HCT116 (cell line): ENCODE results near the gene NDUFA8. TPM values are rescaled to one million over a fixed set of nuclear protein-coding genes. Genes with fewer than 3 reads are reported as not detected.

Experiments
- ATAC-seq: fragments of 200-7000 bp; cut with Tn5 transposase; 2 replicates; pipeline ENCODE4 v1.9.1; 2020; ENCODE audit warnings: mild to moderate bottlenecking, moderate library complexity
- BruUV-seq: library from RNA; stranded (reverse); fragments of 400-500 nt; replicated peaks from 2 replicates; lab custom pipeline; 2021; lab: Mats Ljungman, UMichigan
- CTCF ChIA-PET: fragments of 300-600 bp; sonication (Branson Sonifier 250); formaldehyde crosslinking; loops from one replicate; lab custom pipeline; 2021; ENCODE audit warnings: antibody characterized with exemption; lab: Charles Lee
- POLR2A ChIA-PET: fragments of 300-600, 350-600 bp; sonication (Branson Sonifier 250); formaldehyde crosslinking; loops from one replicate; lab custom pipeline; 2021; ENCODE audit warnings: antibody characterized with exemption; lab: Charles Lee
- RAD21 ChIA-PET, 2 experiments: fragments of 300-600 bp; sonication (Branson Sonifier 250); formaldehyde crosslinking; loops; one replicate each; lab custom pipeline; 2023; ENCODE audit warnings: low total read pairs in 2 of 2; ENCODE audit not compliant: uncharacterized antibody in 2 of 2, unreplicated experiment in 2 of 2, low non-redundant PET in 1 of 2; lab: Charles Lee
- DNase-seq: peaks from one replicate; pipeline ENCODE4 v3.0.0-alpha.2; 2010; ENCODE audit warnings: low read depth, low spot score
- H2AFZ ChIP-seq: fragments of 200-600 bp; shearing (Covaris generic), sonication (generic); 2 replicates; pipeline ENCODE4 v1.6.1; 2017; ENCODE audit warnings: low read depth, mixed run types, mixed read lengths, antibody characterized with exemption, low read length; ENCODE audit not compliant: poor library complexity, severe bottlenecking
- H3K27ac ChIP-seq: 2 replicates; pipeline ENCODE4 v1.5.1; 2012; ENCODE audit warnings: low read depth, low read length
- H3K27me3 ChIP-seq: fragments of 200-600 bp; sonication (generic); 2 replicates; pipeline ENCODE4 v1.6.1; 2016; ENCODE audit warnings: mixed run types, low read length, mixed read lengths; ENCODE audit not compliant: insufficient read depth
- H3K36me3 ChIP-seq, 2 experiments: fragments of 200-500 bp in 1 of 2; fragments of 200-600 bp in 1 of 2; sonication (Bioruptor generic) in 1 of 2; sonication (generic) in 1 of 2; 2 replicates each; pipeline versions ENCODE4 v1.5.1 to v1.6.1; 2014 to 2016; ENCODE audit warnings: low read length in 2 of 2, inconsistent platforms in 1 of 2, mixed read lengths in 1 of 2, mixed run types in 1 of 2; ENCODE audit not compliant: insufficient read depth in 2 of 2, control insufficient read depth in 1 of 2
- H3K4me1 ChIP-seq, 2 experiments: fragments of 200-600 bp in 1 of 2; sonication (generic) in 1 of 2; 2 replicates each; pipeline versions ENCODE4 v1.5.1 to v1.6.1; 2012 to 2017; ENCODE audit warnings: low read length in 2 of 2, inconsistent platforms in 1 of 2, mild to moderate bottlenecking in 1 of 2, mixed read lengths in 1 of 2, mixed run types in 1 of 2, moderate library complexity in 1 of 2; ENCODE audit not compliant: insufficient read depth in 2 of 2, control insufficient read depth in 1 of 2
- H3K4me2 ChIP-seq: fragments of 200-600 bp; sonication (generic); 2 replicates; pipeline ENCODE4 v1.6.1; 2017; ENCODE audit warnings: mixed run types, low read length, mixed read lengths
- H3K4me3 ChIP-seq, 2 experiments: fragments of 200-600 bp in 1 of 2; sonication (generic) in 1 of 2; replicated peaks in 1 of 2; 2 replicates each; pipeline ENCODE4 v1.5.1; 2011 to 2016; ENCODE audit warnings: low read length in 2 of 2, control low read depth in 1 of 2, low read depth in 1 of 2, mild to moderate bottlenecking in 1 of 2, mixed read lengths in 1 of 2, mixed run types in 1 of 2
- H3K79me2 ChIP-seq: fragments of 200-600 bp; sonication (generic); 2 replicates; pipeline ENCODE4 v1.6.1; 2017; ENCODE audit warnings: mild to moderate bottlenecking, mixed run types, low read length, moderate library complexity, mixed read lengths; ENCODE audit not compliant: insufficient read depth
- H3K9ac ChIP-seq: fragments of 200-600 bp; sonication (generic); 2 replicates; pipeline ENCODE4 v1.6.1; 2016; ENCODE audit warnings: low read length, mixed read lengths
- H3K9me2 ChIP-seq: fragments of 200-600 bp; sonication (generic), shearing (Covaris generic); 2 replicates; pipeline ENCODE4 v1.6.1; 2017; ENCODE audit warnings: mixed run types, mild to moderate bottlenecking, moderate library complexity; ENCODE audit not compliant: insufficient read depth
- H3K9me3 ChIP-seq, 2 experiments: fragments of 200-500 bp in 1 of 2; fragments of 200-600 bp in 1 of 2; sonication (Bioruptor generic) in 1 of 2; sonication (generic) in 1 of 2; 2 replicates each; pipeline ENCODE4 v1.6.1; 2014 to 2017; ENCODE audit warnings: low read length in 2 of 2, mixed read lengths in 2 of 2, inconsistent platforms in 1 of 2, low read depth in 1 of 2, mild to moderate bottlenecking in 1 of 2, mixed run types in 1 of 2, moderate library complexity in 1 of 2; ENCODE audit not compliant: control insufficient read depth in 1 of 2, insufficient read depth in 1 of 2
- H4K20me1 ChIP-seq: fragments of 200-600 bp; sonication (generic), shearing (Covaris generic); 2 replicates; pipeline ENCODE4 v1.6.1; 2017; ENCODE audit warnings: mixed run types, mild to moderate bottlenecking, moderate library complexity; ENCODE audit not compliant: insufficient read depth
- CBX3 ChIP-seq: IDR thresholded peaks from 2 replicates; pipeline ENCODE4 v1.6.1; 2012; ENCODE audit warnings: low read depth
- CEBPB ChIP-seq: IDR thresholded peaks from 2 replicates; pipeline ENCODE4 v1.6.1; 2012; ENCODE audit warnings: low read depth
- EGR1 ChIP-seq: IDR thresholded peaks from 2 replicates; pipeline ENCODE4 v1.6.1; 2012; ENCODE audit warnings: low read depth
- EZH2 ChIP-seq: fragments of 200-600 bp; sonication (generic); IDR thresholded peaks from 2 replicates; pipeline ENCODE4 v1.6.1; 2017; ENCODE audit warnings: antibody characterized with exemption, mixed run types
- FOSL1 ChIP-seq: IDR thresholded peaks from 2 replicates; pipeline ENCODE4 v1.6.1; 2012; ENCODE audit warnings: low read depth
- SIN3A ChIP-seq: IDR thresholded peaks from 2 replicates; pipeline ENCODE4 v1.6.1; 2012; ENCODE audit warnings: low read depth
- SP1 ChIP-seq: IDR thresholded peaks from 2 replicates; pipeline ENCODE4 v1.6.1; 2012; ENCODE audit warnings: low read depth
- SRF ChIP-seq: IDR thresholded peaks from 2 replicates; pipeline ENCODE4 v1.6.1; 2012; ENCODE audit warnings: low read depth
- TCF7L2 ChIP-seq: IDR thresholded peaks from 2 replicates; pipeline ENCODE4 v1.7.0; 2011; ENCODE audit warnings: borderline replicate concordance, inconsistent platforms; ENCODE audit not compliant: insufficient read depth, insufficient read length; ENCODE audit errors: extremely low read depth
- intact Hi-C: fragments of 100-400 bp; cut with micrococcal nuclease; formaldehyde crosslinking; loops from 2 replicates; pipeline ENCODE4 v1.10.0; 2022
- total RNA-seq: library from RNA; stranded (reverse); gene quantifications from one replicate; pipeline ENCODE4 v1.2.1, GENCODE V29; 2021; ENCODE audit not compliant: unreplicated experiment
- TF ChIP-seq, protein P1 (sequence below): IDR thresholded peaks from 2 replicates; pipeline ENCODE4 v1.6.1; 2012
- TF ChIP-seq, protein P2 (sequence below): IDR thresholded peaks from 2 replicates; pipeline ENCODE4 v1.6.1; 2012; ENCODE audit warnings: low read depth
- TF ChIP-seq, protein P3 (sequence below): IDR thresholded peaks from 2 replicates; pipeline ENCODE4 v1.6.1; 2011; ENCODE audit warnings: mild to moderate bottlenecking, low read length, moderate library complexity; ENCODE audit not compliant: insufficient replicate concordance; ENCODE audit errors: extremely low read depth

The NDUFA8 gene
- total RNA-seq, 1 experiment from 2014 or later: 84.5 TPM

DNA sequence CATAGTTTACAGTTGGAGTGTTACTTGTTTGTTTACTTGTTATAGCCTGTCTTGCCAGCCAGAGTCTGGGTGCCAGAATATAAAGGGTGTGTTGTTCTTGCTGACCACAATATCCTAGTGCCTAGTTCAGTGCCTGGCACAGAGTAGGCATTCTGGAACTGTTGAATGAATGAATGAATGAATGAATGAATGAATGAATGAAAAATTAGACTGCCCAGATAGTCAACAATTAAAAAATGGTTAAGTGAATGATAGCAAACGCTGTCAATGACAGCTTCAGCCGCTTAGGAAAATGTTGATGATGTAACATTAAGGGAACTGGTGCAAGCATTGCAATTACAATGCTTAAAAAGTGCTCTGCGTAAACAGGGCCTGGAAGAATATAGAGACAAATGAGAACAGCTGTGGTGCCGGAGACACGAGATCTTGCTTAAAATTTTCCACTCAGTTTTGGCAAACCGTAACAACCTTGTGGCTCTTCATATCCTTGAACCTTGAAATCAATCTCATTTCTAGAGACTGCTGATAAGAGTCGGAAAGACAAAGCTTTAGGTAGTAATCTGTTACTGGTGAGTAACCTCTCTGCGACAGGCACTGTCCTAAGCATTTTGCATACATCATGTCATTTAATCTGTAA is 61.8 kb downstream of the NDUFA8 start:
- no peak for ATAC-seq
- Histone ChIP-seq H3K36me3 (no peaks in the 10 kb centered on the region), H3K27ac (no peak overlapping the region), H3K9me2 (no peaks in the 10 kb centered on the region), H3K27me3 (no peaks in the 10 kb centered on the region), H4K20me1 (no peaks in the 10 kb centered on the region), H3K4me1 (peaks cover 4% of the 10 kb centered on the region in 2 experiments), H3K4me3 (no peak overlapping the region), H3K9ac (no peak overlapping the region), H3K4me2 (no peak overlapping the region), H2AFZ (no peak overlapping the region), H3K9me3 (no peaks in the 10 kb centered on the region), H3K79me2 (no peaks in the 10 kb centered on the region)
- BruUV-seq: no TSS peak
- CTCF ChIA-PET: interaction anchor here (1.7 to 6.4 kb wide), 6 partner anchors 18 to 355 kb away, joined by 4 to 169 read pairs (median 12); no protein-coding TSS in a partner anchor
- no peak for DNase-seq
- POLR2A ChIA-PET: no interaction called here
- RAD21 ChIA-PET: interaction anchor here (1.4 to 2.2 kb wide), 2 partner anchors 47 to 253 kb away, joined by 3 to 14 read pairs (median 14); no protein-coding TSS in a partner anchor
- TF ChIP-seq, protein P1, sequence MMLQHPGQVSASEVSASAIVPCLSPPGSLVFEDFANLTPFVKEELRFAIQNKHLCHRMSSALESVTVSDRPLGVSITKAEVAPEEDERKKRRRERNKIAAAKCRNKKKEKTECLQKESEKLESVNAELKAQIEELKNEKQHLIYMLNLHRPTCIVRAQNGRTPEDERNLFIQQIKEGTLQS: no peak
- TF ChIP-seq, protein P2, sequence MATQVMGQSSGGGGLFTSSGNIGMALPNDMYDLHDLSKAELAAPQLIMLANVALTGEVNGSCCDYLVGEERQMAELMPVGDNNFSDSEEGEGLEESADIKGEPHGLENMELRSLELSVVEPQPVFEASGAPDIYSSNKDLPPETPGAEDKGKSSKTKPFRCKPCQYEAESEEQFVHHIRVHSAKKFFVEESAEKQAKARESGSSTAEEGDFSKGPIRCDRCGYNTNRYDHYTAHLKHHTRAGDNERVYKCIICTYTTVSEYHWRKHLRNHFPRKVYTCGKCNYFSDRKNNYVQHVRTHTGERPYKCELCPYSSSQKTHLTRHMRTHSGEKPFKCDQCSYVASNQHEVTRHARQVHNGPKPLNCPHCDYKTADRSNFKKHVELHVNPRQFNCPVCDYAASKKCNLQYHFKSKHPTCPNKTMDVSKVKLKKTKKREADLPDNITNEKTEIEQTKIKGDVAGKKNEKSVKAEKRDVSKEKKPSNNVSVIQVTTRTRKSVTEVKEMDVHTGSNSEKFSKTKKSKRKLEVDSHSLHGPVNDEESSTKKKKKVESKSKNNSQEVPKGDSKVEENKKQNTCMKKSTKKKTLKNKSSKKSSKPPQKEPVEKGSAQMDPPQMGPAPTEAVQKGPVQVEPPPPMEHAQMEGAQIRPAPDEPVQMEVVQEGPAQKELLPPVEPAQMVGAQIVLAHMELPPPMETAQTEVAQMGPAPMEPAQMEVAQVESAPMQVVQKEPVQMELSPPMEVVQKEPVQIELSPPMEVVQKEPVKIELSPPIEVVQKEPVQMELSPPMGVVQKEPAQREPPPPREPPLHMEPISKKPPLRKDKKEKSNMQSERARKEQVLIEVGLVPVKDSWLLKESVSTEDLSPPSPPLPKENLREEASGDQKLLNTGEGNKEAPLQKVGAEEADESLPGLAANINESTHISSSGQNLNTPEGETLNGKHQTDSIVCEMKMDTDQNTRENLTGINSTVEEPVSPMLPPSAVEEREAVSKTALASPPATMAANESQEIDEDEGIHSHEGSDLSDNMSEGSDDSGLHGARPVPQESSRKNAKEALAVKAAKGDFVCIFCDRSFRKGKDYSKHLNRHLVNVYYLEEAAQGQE: no peak
- TF ChIP-seq EZH2: no peak
- TF ChIP-seq SRF: no peak
- TF ChIP-seq SIN3A: no peak
- no peak for TF ChIP-seq CEBPB
- TF ChIP-seq CBX3: no peak
- TF ChIP-seq SP1: no peak
- TF ChIP-seq FOSL1: no peak
- TF ChIP-seq, protein P3, sequence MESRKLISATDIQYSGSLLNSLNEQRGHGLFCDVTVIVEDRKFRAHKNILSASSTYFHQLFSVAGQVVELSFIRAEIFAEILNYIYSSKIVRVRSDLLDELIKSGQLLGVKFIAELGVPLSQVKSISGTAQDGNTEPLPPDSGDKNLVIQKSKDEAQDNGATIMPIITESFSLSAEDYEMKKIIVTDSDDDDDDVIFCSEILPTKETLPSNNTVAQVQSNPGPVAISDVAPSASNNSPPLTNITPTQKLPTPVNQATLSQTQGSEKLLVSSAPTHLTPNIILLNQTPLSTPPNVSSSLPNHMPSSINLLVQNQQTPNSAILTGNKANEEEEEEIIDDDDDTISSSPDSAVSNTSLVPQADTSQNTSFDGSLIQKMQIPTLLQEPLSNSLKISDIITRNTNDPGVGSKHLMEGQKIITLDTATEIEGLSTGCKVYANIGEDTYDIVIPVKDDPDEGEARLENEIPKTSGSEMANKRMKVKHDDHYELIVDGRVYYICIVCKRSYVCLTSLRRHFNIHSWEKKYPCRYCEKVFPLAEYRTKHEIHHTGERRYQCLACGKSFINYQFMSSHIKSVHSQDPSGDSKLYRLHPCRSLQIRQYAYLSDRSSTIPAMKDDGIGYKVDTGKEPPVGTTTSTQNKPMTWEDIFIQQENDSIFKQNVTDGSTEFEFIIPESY: no peak
- TF ChIP-seq TCF7L2: no peak
- TF ChIP-seq EGR1: no peak
- intact Hi-C loops: loop anchor here (10.0 kb wide), 2 partner anchors 553 to 1257 kb away; partner anchors contain the start of gene CRB2
